ENCODE data around the gene CRYBG3. TPM values are rescaled to one million over a fixed set of nuclear protein-coding genes. Genes with fewer than 3 reads are reported as not detected.

CRYBG3 gene
- total RNA-seq: 1 to 10 TPM; 5.1 to 5.2 TPM

GRCh38 chr3:97821774-97822358 is at the start of gene CRYBG3:
Gene CRYBG3, plus strand, starts transcription at chr3:97822011. Its CDS starts 196 bp downstream, at chr3:97822207.
- CTCF ChIA-PET: interaction anchor here (0.5 to 0.8 kb wide), 2 partner anchors 17 to 28 kb away, joined by 3 read pairs; no protein-coding TSS in a partner anchor
- POLR2A ChIA-PET: interaction anchor here (0.5 to 1.6 kb wide), 3 partner anchors 10 to 57 kb away, joined by 3 to 7 read pairs (median 5); partner anchors contain the start of gene ARL6

- POLR2A ChIA-PET: no interaction called here
- CTCF ChIA-PET: no interaction called here
Observed at GRCh38 chr3:97772926-97773325, 48.9 kb upstream of the CRYBG3 start.

GRCh38 chr3:97778152-97778551 is 43.7 kb upstream of the CRYBG3 start:
- ChIA-PET POLR2A (interaction anchor here (0.6 kb wide), 1 partner anchor 43 kb away, joined by 5 read pairs; no protein-coding TSS in a partner anchor), CTCF (no interaction called here)

- ChIA-PET POLR2A (no interaction called here), CTCF (interaction anchor here (0.6 to 0.7 kb wide), 3 partner anchors 28 to 232 kb away, joined by 3 read pairs; partner anchors contain the start of gene CRYBG3)
Observed at GRCh38 chr3:97793420-97794019, 28.3 kb upstream of the CRYBG3 start.

- CTCF ChIA-PET: no interaction called here
- POLR2A ChIA-PET: no interaction called here
Observed at GRCh38 chr3:97795951-97796350, 25.9 kb upstream of the CRYBG3 start.

GRCh38 chr3:97804471-97804870 is 17.3 kb upstream of the CRYBG3 start:
- CTCF ChIA-PET: no interaction called here
- POLR2A ChIA-PET: no interaction called here

GRCh38 chr3:97810779-97811390 is 10.9 kb upstream of the CRYBG3 start:
- ChIA-PET CTCF (no interaction called here), POLR2A (no interaction called here)

GRCh38 chr3:97815149-97815917 is 6.5 kb upstream of the CRYBG3 start:
- POLR2A ChIA-PET: no interaction called here

GRCh38 chr3:97816811-97817210 is 5.0 kb upstream of the CRYBG3 start:
- CTCF ChIA-PET: no interaction called here
- POLR2A ChIA-PET: no interaction called here

More at GRCh38 chr3:97815149-97815917, 6.5 kb upstream of the CRYBG3 start:
- CTCF ChIA-PET: interaction anchor here (1.0 kb wide), 1 partner anchor 66 kb away, joined by 3 read pairs; no protein-coding TSS in a partner anchor

GRCh38 chr3:97817965-97818364 is 3.8 kb upstream of the CRYBG3 start:
- ChIA-PET POLR2A (no interaction called here), CTCF (no interaction called here)

GRCh38 chr3:97820780-97821179 is 1.0 kb upstream of the CRYBG3 start:
- CTCF ChIA-PET: interaction anchor here (1.5 kb wide), 1 partner anchor 218 kb away, joined by 3 read pairs; no protein-coding TSS in a partner anchor
- POLR2A ChIA-PET: interaction anchor here (0.8 to 1.6 kb wide), 2 partner anchors 42 to 56 kb away, joined by 5 to 7 read pairs; partner anchors contain the start of gene ARL6

- POLR2A ChIA-PET: interaction anchor here (0.5 to 1.6 kb wide), 3 partner anchors 10 to 57 kb away, joined by 3 to 7 read pairs (median 5); partner anchors contain the start of gene ARL6
- CTCF ChIA-PET: interaction anchor here (0.5 to 1.5 kb wide), 3 partner anchors 18 to 218 kb away, joined by 3 read pairs; no protein-coding TSS in a partner anchor
Observed at GRCh38 chr3:97821287-97821773, 481 bp upstream of the CRYBG3 start.

- CTCF ChIA-PET: interaction anchor here (0.8 kb wide), 1 partner anchor 17 kb away, joined by 3 read pairs; no protein-coding TSS in a partner anchor
- POLR2A ChIA-PET: interaction anchor here (1.6 kb wide), 1 partner anchor 58 kb away, joined by 7 read pairs; the partner anchor contains the start of gene ARL6
Observed at GRCh38 chr3:97822359-97822775, 556 bp downstream of the CRYBG3 start.

GRCh38 chr3:97823046-97824004 is 1.5 kb downstream of the CRYBG3 start:
- CTCF ChIA-PET: no interaction called here
- POLR2A ChIA-PET: no interaction called here

GRCh38 chr3:97825101-97825500 is 3.3 kb downstream of the CRYBG3 start:
- CTCF ChIA-PET: no interaction called here
- POLR2A ChIA-PET: no interaction called here

- POLR2A ChIA-PET: interaction anchor here (0.6 kb wide), 1 partner anchor 70 kb away, joined by 6 read pairs; no protein-coding TSS in a partner anchor
- CTCF ChIA-PET: no interaction called here
Observed at GRCh38 chr3:97827741-97828471, 6.1 kb downstream of the CRYBG3 start.

GRCh38 chr3:97829198-97829597 is 7.4 kb downstream of the CRYBG3 start:
- CTCF ChIA-PET: no interaction called here
- POLR2A ChIA-PET: no interaction called here

GRCh38 chr3:97830638-97831037 is 8.8 kb downstream of the CRYBG3 start:
- POLR2A ChIA-PET: no interaction called here
- CTCF ChIA-PET: no interaction called here

Data from activated CD8-positive, alpha-beta memory T cell treated with anti-CD3 and anti-CD28 coated beads for 36 hours (primary cell).